Upper lobe of left lung (tissue), 6 donors: ENCODE data around the gene RAB37. TPM values are rescaled to one million over a fixed set of nuclear protein-coding genes. Genes with fewer than 3 reads are reported as not detected.

Experiments used
- ATAC-seq, 2 donors: fragments of 200-7000 bp; cut with Tn5 transposase; one replicate each; pipeline ENCODE4 v1.9.1; 2022; ENCODE audit warnings: mild to moderate bottlenecking in 2 of 2, moderate library complexity in 2 of 2; ENCODE audit not compliant: low FRiP score in 2 of 2
- DNase-seq, 2 donors: peaks; one replicate each; pipeline ENCODE4 v3.0.0-alpha.2; 2019 to 2020
- H3K27ac ChIP-seq, 4 donors: fragments of 200-600 bp; sonication (generic); one replicate each; pipeline ENCODE4 v1.5.1; 2016 to 2019
- H3K27me3 ChIP-seq, 4 donors: fragments of 200-600 bp; sonication (generic); one replicate each; pipeline ENCODE4 v1.5.1; 2017 to 2019
- H3K36me3 ChIP-seq, 4 donors: fragments of 200-600 bp; sonication (generic); one replicate each; pipeline ENCODE4 v1.5.1; 2016 to 2019
- H3K4me1 ChIP-seq, 4 donors: fragments of 200-600 bp; sonication (generic); one replicate each; pipeline ENCODE4 v1.5.1; 2018 to 2019
- H3K4me3 ChIP-seq, 4 donors: fragments of 200-600 bp; sonication (generic); one replicate each; pipeline ENCODE4 v1.5.1; 2017 to 2019; ENCODE audit warnings: mild to moderate bottlenecking in 2 of 4, moderate library complexity in 1 of 4
- H3K9me3 ChIP-seq, 4 donors: fragments of 200-600 bp; sonication (generic); one replicate each; pipeline ENCODE4 v1.5.1; 2018 to 2019
- EP300 ChIP-seq, 4 donors: sonication (generic); formaldehyde crosslinking; IDR thresholded peaks; one replicate each; pipeline ENCODE4 v1.5.1; 2017; ENCODE audit warnings: antibody characterized with exemption in 4 of 4, control low read depth in 2 of 4
- POLR2A ChIP-seq, 4 donors: fragments of 450-650 bp; IDR thresholded peaks; one replicate each; pipeline ENCODE4 v1.5.1; 2016 to 2017; ENCODE audit warnings: antibody characterized with exemption in 4 of 4, mild to moderate bottlenecking in 2 of 4
- POLR2AphosphoS5 ChIP-seq, 2 donors: sonication (generic); formaldehyde crosslinking; IDR thresholded peaks; one replicate each; pipeline ENCODE4 v1.5.1; 2017; ENCODE audit warnings: antibody characterized with exemption in 2 of 2
- WGBS, 2 donors: methylation state at CpG; one replicate each; pipeline ENCODE4 v1.1.5; 2017 to 2018; 5-methylcytosine and 5-hydroxymethylcytosine counted together
- total RNA-seq, 6 donors: library from RNA; depleted of rRNA in 4 of 6; stranded (reverse); fragments of >200 nt in 4 of 6; gene quantifications; one replicate each; pipeline versions ENCODE4 v1.1.0 to v1.2.1, GENCODE V29; 2016 to 2021
- TF ChIP-seq, protein P1 (sequence below), 6 experiments: fragments of 450-650 bp in 4 of 6; fragments of 200-600 bp in 2 of 6; sonication (generic) in 2 of 6; IDR thresholded peaks; one replicate each; pipeline ENCODE4 v1.5.1; 2016 to 2019; ENCODE audit warnings: antibody characterized with exemption in 6 of 6
- donor health status: DM: no; HTN: no; CAD: no; lungs with moderate emphysema.
- donor health status: DM: no; HTN: yes; CAD: no; lungs with severe emphysema.

The RAB37 gene
- total RNA-seq, 6 donors from 2014 or later: 1.1 to 7.1 (median 3.7) TPM

DNA sequence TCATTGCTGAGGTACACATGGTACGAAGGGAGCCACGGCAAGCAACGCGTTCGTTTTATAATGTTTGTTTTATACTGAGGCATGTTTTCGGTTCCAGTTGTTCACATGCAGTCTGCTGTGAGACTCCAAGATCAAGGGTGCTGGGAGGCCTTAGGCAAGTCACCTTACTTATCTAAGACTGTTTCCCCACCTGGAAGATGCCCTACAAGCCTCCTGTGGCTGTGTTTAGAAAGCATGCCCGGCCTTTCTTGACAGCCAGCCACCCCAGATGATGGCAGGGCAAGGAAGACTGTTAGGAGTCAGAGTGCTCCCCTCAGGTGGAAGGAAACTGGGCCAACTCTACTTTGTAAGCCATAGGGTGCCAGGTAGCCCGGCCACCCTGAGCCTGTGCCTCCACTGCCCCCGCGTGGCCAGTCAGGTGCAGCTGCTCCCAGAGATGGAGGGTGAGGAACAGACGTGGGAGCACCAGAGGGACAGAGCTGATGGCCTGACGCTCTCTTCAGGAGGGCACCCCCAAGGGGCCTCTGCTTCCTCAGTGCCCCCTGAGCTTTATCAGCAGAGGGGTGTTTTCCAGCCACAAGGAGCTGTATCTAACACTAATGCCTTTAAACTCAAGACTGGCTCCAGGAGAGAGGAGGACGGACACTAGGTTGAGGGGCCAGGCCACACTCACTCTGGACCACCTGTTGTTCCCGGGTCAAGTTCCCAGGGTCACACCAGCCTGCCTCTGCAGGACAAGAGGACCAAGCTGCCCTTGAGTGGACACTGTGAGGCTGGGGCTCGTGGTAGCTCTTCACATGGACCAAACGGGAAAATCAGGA, 33.7 kb downstream of the RAB37 start:
- H3K27me3 ChIP-seq: no peaks in the 10 kb centered on the region
- no peak overlapping the region for H3K4me3 ChIP-seq
- DNase-seq: peak; percentile 83 to 89
- peak overlapping the region in 1 of 4 donors; percentile 3 for H3K27ac ChIP-seq
- H3K4me1 ChIP-seq: peaks cover 5 to 23% (median 14%) of the 10 kb centered on the region in 4 donors
- WGBS, 2 donors: 60% methylated on average over 15 of the region's 16 CpGs; no CpG with 5 or more reads in 1 of the 2 donors
- H3K36me3 ChIP-seq: peaks cover 14 to 59% (median 43%) of the 10 kb centered on the region in 4 donors
- TF ChIP-seq, protein P1, sequence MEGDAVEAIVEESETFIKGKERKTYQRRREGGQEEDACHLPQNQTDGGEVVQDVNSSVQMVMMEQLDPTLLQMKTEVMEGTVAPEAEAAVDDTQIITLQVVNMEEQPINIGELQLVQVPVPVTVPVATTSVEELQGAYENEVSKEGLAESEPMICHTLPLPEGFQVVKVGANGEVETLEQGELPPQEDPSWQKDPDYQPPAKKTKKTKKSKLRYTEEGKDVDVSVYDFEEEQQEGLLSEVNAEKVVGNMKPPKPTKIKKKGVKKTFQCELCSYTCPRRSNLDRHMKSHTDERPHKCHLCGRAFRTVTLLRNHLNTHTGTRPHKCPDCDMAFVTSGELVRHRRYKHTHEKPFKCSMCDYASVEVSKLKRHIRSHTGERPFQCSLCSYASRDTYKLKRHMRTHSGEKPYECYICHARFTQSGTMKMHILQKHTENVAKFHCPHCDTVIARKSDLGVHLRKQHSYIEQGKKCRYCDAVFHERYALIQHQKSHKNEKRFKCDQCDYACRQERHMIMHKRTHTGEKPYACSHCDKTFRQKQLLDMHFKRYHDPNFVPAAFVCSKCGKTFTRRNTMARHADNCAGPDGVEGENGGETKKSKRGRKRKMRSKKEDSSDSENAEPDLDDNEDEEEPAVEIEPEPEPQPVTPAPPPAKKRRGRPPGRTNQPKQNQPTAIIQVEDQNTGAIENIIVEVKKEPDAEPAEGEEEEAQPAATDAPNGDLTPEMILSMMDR (IDR thresholded peaks at IDR 0.05): peak; percentile 65 to 87 (median 81)
- TF ChIP-seq POLR2A (IDR thresholded peaks at IDR 0.05): no peak
- ATAC-seq: peak; percentile 76 to 84
- no peaks in the 10 kb centered on the region for H3K9me3 ChIP-seq

DNA sequence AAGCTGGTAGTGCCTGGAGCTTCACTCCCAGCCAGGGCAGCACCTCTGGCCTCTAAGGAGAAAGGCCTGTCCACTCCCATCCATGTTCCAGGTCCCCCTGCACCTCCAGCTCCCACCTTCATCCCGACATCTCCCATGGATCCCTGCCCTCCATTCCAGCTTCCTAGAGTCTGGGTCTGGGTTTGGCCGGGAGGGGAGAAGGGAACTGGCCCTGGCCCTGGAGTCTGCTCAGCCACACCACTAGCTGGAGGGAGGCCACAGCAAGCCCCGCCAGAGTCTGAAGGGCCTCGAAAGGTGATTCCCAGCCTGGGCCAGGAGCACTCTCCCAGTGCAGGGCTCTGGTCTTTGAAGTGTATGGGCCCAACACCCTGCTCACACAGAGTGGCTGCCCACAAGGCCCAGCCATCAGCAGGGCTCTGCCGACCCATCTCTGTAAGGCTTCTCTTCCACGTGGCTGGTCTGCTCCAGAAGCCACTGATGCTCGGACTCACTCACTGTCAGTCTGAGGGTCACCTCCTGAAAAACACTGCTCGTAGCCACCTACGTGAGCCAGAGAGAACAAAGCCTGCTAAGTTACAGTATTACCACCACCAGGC, 34.4 kb downstream of the RAB37 start:
- Histone ChIP-seq H3K4me3 (no peak overlapping the region), H3K9me3 (no peaks in the 10 kb centered on the region), H3K27me3 (no peaks in the 10 kb centered on the region), H3K4me1 (peaks cover 5 to 26% (median 15%) of the 10 kb centered on the region in 4 donors), H3K36me3 (peaks cover 14 to 59% (median 43%) of the 10 kb centered on the region in 4 donors), H3K27ac (no peak overlapping the region)
- TF ChIP-seq, protein P1 (IDR thresholded peaks at IDR 0.05): no peak
- no peak for TF ChIP-seq POLR2A (IDR thresholded peaks at IDR 0.05)
- TF ChIP-seq POLR2AphosphoS5 (IDR thresholded peaks at IDR 0.05): no peak
- ATAC-seq (no peak), DNase-seq (no peak)
- WGBS, 2 donors: 85 to 92% methylated on average over 6 to 7 of the region's 9 CpGs

DNA sequence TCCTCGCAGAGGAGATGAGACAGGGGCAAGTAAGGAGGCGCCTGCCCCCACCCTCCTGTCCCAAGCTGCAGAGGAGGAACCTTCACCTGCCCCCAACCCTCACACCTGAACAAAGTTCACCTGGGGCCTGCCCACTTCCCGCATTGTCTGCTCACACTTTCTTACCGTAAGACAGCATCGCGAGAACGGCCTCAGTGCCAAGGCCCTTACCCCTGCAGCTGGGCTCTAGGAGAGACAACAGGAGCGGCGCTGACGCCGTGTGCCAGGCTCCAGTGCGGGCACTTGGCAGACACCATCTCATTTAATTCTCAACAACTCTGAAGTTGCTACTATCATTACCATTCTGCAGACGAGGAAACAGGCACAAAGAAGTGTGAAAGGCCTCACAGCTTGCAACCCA, 35.0 kb downstream of the RAB37 start:
- Histone ChIP-seq H3K27me3 (no peaks in the 10 kb centered on the region), H3K4me1 (peaks cover 9 to 31% (median 20%) of the 10 kb centered on the region in 4 donors), H3K36me3 (peaks cover 14 to 56% (median 42%) of the 10 kb centered on the region in 4 donors), H3K9me3 (no peaks in the 10 kb centered on the region), H3K27ac (no peak overlapping the region), H3K4me3 (no peak overlapping the region)
- 93 to 94% methylated on average over 13 of the region's 13 CpGs for WGBS, 2 donors
- DNase-seq (peak in 1 of 2 donors; percentile 65), ATAC-seq (no peak)
- no peak for TF ChIP-seq POLR2A (IDR thresholded peaks at IDR 0.05)
- TF ChIP-seq EP300 (IDR thresholded peaks at IDR 0.05): no peak
- TF ChIP-seq, protein P1 (IDR thresholded peaks at IDR 0.05): no peak
- no peak for TF ChIP-seq POLR2AphosphoS5 (IDR thresholded peaks at IDR 0.05)

DNA sequence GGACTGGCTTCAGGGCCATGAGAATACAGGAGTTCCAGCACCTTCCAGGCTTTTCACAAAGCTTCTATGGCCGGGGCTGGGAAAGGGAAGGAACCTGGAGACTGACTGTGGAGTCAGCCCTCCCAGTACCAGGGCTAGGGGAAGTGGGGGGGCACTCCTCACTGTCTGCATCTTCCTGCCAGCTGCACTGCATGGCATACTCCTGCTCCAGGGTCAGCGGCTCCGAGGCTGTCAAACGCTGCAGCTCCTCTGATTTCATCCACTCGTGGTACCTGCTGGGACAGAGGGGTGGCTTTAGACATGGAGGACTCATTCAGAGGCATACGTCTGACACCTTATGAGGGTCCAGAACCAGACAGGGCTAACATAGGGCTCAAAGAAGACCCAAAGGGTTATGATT, 36.4 kb downstream of the RAB37 start:
- 91 to 100% methylated on average over 1 to 6 of the region's 6 CpGs for WGBS, 2 donors
- TF ChIP-seq EP300 (IDR thresholded peaks at IDR 0.05) (no peak), POLR2A (IDR thresholded peaks at IDR 0.05) (no peak), POLR2AphosphoS5 (IDR thresholded peaks at IDR 0.05) (no peak)
- TF ChIP-seq, protein P1 (IDR thresholded peaks at IDR 0.05): no peak
- no peak for ATAC-seq
- Histone ChIP-seq H3K27me3 (no peaks in the 10 kb centered on the region), H3K4me3 (no peak overlapping the region), H3K4me1 (peaks cover 14 to 45% (median 30%) of the 10 kb centered on the region in 4 donors), H3K27ac (no peak overlapping the region), H3K36me3 (peaks cover 14 to 49% (median 40%) of the 10 kb centered on the region in 4 donors), H3K9me3 (no peaks in the 10 kb centered on the region)
- no peak for DNase-seq
